IMR-90 (cell line): ENCODE data around the gene SLAMF1.

Source experiments
- MAFK ChIP-seq: IDR thresholded peaks from 2 replicates; pipeline ENCODE4 v1.6.1; 2012; ENCODE audit warnings: low read depth, low read length, improper control_type of control experiment
- TF ChIP-seq, protein P1 (sequence below): conservative IDR thresholded peaks from 2 replicates; pipeline ENCODE4 v1.5.1; 2012; ENCODE audit warnings: mild to moderate bottlenecking, low read depth, low read length, improper control_type of control experiment

DNA sequence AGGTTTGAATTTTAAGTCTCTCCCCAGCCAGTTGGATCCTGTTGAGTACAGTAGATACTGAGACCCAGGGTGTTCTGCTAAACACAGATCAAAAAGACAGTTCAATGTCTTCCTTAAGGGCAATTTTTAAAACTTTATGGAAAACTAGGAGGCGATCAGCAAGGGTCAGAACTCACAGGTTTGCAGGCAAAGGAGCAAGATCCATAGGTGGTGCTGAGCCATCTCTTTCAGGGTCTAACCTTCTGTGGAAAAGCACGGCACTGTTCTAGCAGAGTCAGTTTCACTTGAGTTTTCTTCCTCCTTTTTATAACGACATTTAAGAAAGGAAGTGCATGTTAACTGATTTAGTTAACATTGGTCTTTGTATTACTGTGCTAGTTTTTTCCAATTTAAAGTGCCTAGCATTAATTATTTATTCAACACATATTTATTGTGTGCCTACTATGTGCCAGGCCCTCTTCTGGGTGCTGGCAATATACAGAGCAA, 67.6 kb downstream of the SLAMF1 start, which contains the start of gene CD84:
- TF ChIP-seq, protein P1, sequence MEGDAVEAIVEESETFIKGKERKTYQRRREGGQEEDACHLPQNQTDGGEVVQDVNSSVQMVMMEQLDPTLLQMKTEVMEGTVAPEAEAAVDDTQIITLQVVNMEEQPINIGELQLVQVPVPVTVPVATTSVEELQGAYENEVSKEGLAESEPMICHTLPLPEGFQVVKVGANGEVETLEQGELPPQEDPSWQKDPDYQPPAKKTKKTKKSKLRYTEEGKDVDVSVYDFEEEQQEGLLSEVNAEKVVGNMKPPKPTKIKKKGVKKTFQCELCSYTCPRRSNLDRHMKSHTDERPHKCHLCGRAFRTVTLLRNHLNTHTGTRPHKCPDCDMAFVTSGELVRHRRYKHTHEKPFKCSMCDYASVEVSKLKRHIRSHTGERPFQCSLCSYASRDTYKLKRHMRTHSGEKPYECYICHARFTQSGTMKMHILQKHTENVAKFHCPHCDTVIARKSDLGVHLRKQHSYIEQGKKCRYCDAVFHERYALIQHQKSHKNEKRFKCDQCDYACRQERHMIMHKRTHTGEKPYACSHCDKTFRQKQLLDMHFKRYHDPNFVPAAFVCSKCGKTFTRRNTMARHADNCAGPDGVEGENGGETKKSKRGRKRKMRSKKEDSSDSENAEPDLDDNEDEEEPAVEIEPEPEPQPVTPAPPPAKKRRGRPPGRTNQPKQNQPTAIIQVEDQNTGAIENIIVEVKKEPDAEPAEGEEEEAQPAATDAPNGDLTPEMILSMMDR: no peak
- TF ChIP-seq MAFK: no peak
